HL-60 (cell line): Measurements from ENCODE around the gene ZNF735.

Experiments
- GABPA ChIP-seq: IDR thresholded peaks from 2 replicates; pipeline ENCODE4 v1.6.1; 2012; ENCODE audit warnings: low read depth
- POLR2AphosphoS5 ChIP-seq: IDR thresholded peaks from 2 replicates; pipeline ENCODE4 v1.6.1; 2012; ENCODE audit warnings: low read depth
- TF ChIP-seq, protein P1 (sequence below): IDR thresholded peaks from one replicate; pipeline ENCODE4 v1.5.1; 2011; ENCODE audit warnings: low read length, control low read depth, inconsistent platforms; ENCODE audit not compliant: insufficient read depth

DNA sequence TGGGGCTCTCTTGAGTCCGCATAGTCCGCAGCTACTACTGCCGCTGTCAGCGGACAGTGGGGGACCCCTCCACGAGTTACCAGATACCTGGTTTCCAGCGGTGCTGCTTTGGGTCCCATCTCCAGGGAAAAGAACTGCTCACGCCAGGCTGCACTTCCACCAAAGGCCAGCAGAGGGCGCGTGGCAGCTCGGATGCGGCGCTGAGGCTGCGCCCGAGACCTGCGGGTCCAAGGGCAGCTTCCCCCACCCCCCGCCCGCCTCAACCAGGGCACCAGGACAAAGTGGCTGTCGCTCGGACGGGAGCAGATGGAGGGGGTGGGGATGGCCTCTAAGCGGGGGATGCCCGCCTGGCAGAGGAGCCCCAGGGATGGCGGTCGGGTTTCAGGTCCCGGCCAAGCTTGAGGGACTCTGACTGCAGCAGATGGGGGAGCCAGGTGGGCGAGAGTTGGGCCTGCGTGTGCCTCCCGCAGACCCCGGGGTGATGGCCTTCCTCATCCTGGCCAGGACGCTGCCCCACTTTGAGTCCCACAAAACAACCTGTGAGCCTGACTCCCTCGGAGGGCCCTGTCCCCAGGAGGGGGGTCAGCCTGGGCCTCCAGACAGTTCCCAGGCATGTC lies 23.8 kb upstream of the ZNF735 start:
- no peak for TF ChIP-seq POLR2AphosphoS5
- no peak for TF ChIP-seq GABPA
- TF ChIP-seq, protein P1, sequence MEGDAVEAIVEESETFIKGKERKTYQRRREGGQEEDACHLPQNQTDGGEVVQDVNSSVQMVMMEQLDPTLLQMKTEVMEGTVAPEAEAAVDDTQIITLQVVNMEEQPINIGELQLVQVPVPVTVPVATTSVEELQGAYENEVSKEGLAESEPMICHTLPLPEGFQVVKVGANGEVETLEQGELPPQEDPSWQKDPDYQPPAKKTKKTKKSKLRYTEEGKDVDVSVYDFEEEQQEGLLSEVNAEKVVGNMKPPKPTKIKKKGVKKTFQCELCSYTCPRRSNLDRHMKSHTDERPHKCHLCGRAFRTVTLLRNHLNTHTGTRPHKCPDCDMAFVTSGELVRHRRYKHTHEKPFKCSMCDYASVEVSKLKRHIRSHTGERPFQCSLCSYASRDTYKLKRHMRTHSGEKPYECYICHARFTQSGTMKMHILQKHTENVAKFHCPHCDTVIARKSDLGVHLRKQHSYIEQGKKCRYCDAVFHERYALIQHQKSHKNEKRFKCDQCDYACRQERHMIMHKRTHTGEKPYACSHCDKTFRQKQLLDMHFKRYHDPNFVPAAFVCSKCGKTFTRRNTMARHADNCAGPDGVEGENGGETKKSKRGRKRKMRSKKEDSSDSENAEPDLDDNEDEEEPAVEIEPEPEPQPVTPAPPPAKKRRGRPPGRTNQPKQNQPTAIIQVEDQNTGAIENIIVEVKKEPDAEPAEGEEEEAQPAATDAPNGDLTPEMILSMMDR = no peak
